ENCODE results near the gene THY1. TPM values are rescaled to one million over a fixed set of nuclear protein-coding genes. Genes with fewer than 3 reads are reported as not detected.
"Not testable (repeated sequence)": the region's sequence is repeated elsewhere in the genome, so short reads cannot be mapped to it uniquely, and the experiment has no call there.

Gene THY1
- total and polyA plus RNA-seq, 4 donors = 10.2 to 80.9 (median 15.9) TPM

GRCh38 chr11:119447664-119448242, 24.8 kb upstream of the THY1 start:
- Histone ChIP-seq H3K4me3 (ENCODE audit: low read length in 2 of 2) (no peak overlapping the region), H3K4me1 (ENCODE audit: control insufficient read depth in 1 of 2, insufficient read depth in 2 of 2, low read length in 2 of 2) (no peaks in the 10 kb centered on the region), H3K9me3 (ENCODE audit: control insufficient read depth, low read length) (no peaks in the 10 kb centered on the region), H3K27me3 (ENCODE audit: control insufficient read depth in 1 of 2, insufficient read depth in 2 of 2, low read length in 1 of 2) (no peaks in the 10 kb centered on the region), H3K27ac (ENCODE audit: low read depth in 1 of 2, low read length in 2 of 2) (no peak overlapping the region), H3K36me3 (ENCODE audit: control insufficient read depth in 1 of 2, insufficient read depth in 2 of 2, low read length in 1 of 2) (no peaks in the 10 kb centered on the region)
- DNase-seq = no peak
- ATAC-seq (ENCODE audit: low FRiP score) = no peak
- WGBS, 2 donors = 59 to 60% methylated on average over 5 of the region's 5 CpGs
- intact Hi-C loops (cut with DNase I) = no loop called here

GRCh38 chr11:119446871-119447663, 24.1 kb upstream of the THY1 start:
- Histone ChIP-seq H3K27me3 (ENCODE audit: control insufficient read depth in 1 of 2, insufficient read depth in 2 of 2, low read length in 1 of 2) (no peaks in the 10 kb centered on the region), H3K4me1 (ENCODE audit: control insufficient read depth in 1 of 2, insufficient read depth in 2 of 2, low read length in 2 of 2) (no peaks in the 10 kb centered on the region), H3K27ac (ENCODE audit: low read depth in 1 of 2, low read length in 2 of 2) (no peak overlapping the region), H3K36me3 (ENCODE audit: control insufficient read depth in 1 of 2, insufficient read depth in 2 of 2, low read length in 1 of 2) (no peaks in the 10 kb centered on the region), H3K4me3 (ENCODE audit: low read length in 2 of 2) (no peak overlapping the region), H3K9me3 (ENCODE audit: control insufficient read depth, low read length) (no peaks in the 10 kb centered on the region)
- intact Hi-C loops (cut with DNase I) = no loop called here
- ATAC-seq (ENCODE audit: low FRiP score) (no peak), DNase-seq (no peak)
- WGBS, 2 donors = 68 to 69% methylated on average over 10 of the region's 10 CpGs

DNA sequence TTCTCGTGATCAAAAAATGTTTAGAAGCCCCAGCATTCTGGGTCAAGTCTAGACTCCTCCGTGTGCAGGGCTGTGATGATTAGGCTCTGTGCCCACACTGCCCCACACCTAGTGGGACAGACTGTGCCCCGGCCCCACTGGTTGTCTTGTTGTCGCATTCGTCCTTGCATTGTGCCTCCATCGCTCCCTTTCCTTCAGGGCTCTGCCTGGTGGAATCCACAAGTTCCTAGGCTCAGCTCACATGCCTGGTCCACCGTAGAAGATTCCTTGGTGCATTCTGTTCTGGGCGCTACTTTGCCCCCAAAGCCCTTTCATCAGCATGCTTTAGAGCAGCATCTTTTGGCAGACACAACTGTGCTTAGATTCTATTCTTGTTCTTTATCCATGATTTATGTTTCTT, 23.5 kb upstream of the THY1 start:
- H3K27ac ChIP-seq (ENCODE audit: low read depth in 1 of 2, low read length in 2 of 2) = no peak overlapping the region
- intact Hi-C loops (cut with DNase I) = no loop called here
- no peaks in the 10 kb centered on the region for H3K4me1 ChIP-seq (ENCODE audit: control insufficient read depth in 1 of 2, insufficient read depth in 2 of 2, low read length in 2 of 2)
- ATAC-seq (ENCODE audit: low FRiP score) (no peak), DNase-seq (no peak)
- no peaks in the 10 kb centered on the region for H3K27me3 ChIP-seq (ENCODE audit: control insufficient read depth in 1 of 2, insufficient read depth in 2 of 2, low read length in 1 of 2)
- WGBS, 2 donors = 80 to 85% methylated on average over 8 of the region's 8 CpGs
- H3K36me3 ChIP-seq (ENCODE audit: control insufficient read depth in 1 of 2, insufficient read depth in 2 of 2, low read length in 1 of 2) = no peaks in the 10 kb centered on the region
- H3K4me3 ChIP-seq (ENCODE audit: low read length in 2 of 2) = no peak overlapping the region
- H3K9me3 ChIP-seq (ENCODE audit: control insufficient read depth, low read length) = no peaks in the 10 kb centered on the region

DNA sequence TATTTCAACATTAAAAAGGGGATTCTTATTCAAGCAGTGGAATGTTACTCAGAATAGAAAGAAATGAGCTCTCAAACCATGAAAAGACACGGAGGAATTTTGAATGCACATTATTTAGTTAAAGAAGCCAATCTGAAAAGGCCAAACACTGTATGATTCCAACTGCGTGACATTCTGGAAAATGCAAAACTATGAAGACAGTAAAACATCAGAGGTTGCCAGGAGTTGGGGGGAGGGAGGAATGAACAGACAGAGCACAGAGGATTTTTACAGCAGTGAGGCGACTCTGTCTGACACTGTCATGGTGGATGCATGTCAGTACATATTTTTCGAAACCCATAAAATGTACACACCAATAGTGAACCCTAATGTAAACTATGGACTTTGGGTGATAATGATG, 22.9 kb upstream of the THY1 start:
- no peaks in the 10 kb centered on the region for H3K36me3 ChIP-seq (ENCODE audit: control insufficient read depth in 1 of 2, insufficient read depth in 2 of 2, low read length in 1 of 2)
- no peaks in the 10 kb centered on the region for H3K4me1 ChIP-seq (ENCODE audit: control insufficient read depth in 1 of 2, insufficient read depth in 2 of 2, low read length in 2 of 2)
- intact Hi-C loops (cut with DNase I) = no loop called here
- no peaks in the 10 kb centered on the region for H3K9me3 ChIP-seq (ENCODE audit: control insufficient read depth, low read length)
- WGBS, 2 donors = 55 to 65% methylated on average over 4 of the region's 4 CpGs
- ATAC-seq (ENCODE audit: low FRiP score) (no peak), DNase-seq (no peak)
- no peak overlapping the region for H3K4me3 ChIP-seq (ENCODE audit: low read length in 2 of 2)
- no peaks in the 10 kb centered on the region for H3K27me3 ChIP-seq (ENCODE audit: control insufficient read depth in 1 of 2, insufficient read depth in 2 of 2, low read length in 1 of 2)
- no peak overlapping the region for H3K27ac ChIP-seq (ENCODE audit: low read depth in 1 of 2, low read length in 2 of 2)

- ATAC-seq (ENCODE audit: low FRiP score) (no peak), DNase-seq (no peak)
- H3K27me3 ChIP-seq (ENCODE audit: control insufficient read depth in 1 of 2, insufficient read depth in 2 of 2, low read length in 1 of 2) = no peaks in the 10 kb centered on the region
- no peaks in the 10 kb centered on the region for H3K9me3 ChIP-seq (ENCODE audit: control insufficient read depth, low read length)
- 91 to 93% methylated on average over 11 of the region's 11 CpGs for WGBS, 2 donors
- no peaks in the 10 kb centered on the region for H3K36me3 ChIP-seq (ENCODE audit: control insufficient read depth in 1 of 2, insufficient read depth in 2 of 2, low read length in 1 of 2)
- H3K4me1 ChIP-seq (ENCODE audit: control insufficient read depth in 1 of 2, insufficient read depth in 2 of 2, low read length in 2 of 2) = no peaks in the 10 kb centered on the region
- H3K4me3 ChIP-seq (ENCODE audit: low read length in 2 of 2) = no peak overlapping the region
- intact Hi-C loops (cut with DNase I) = no loop called here
- H3K27ac ChIP-seq (ENCODE audit: low read depth in 1 of 2, low read length in 2 of 2) = no peak overlapping the region
Measured at GRCh38 chr11:119445379-119445778, 22.4 kb upstream of the THY1 start.

DNA sequence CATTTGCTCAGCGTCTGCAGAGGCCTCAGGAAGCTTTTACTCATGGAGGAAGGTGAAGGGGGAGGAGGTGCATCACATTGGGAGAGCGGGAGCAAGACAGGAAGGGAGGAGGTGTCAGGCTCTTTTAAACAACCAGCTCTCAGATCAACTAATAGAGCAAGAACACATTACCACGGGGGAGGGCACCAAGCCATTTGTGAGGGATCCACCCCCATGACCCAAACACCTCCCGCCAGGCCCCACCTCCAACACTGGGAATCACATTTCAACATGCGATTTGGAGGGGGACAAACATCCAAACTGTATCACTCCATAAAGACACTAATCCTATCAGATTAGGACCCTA, 18.9 kb upstream of the THY1 start:
- no peaks in the 10 kb centered on the region for H3K36me3 ChIP-seq (ENCODE audit: control insufficient read depth in 1 of 2, insufficient read depth in 2 of 2, low read length in 1 of 2)
- H3K4me3 ChIP-seq (ENCODE audit: low read length in 2 of 2) = no peak overlapping the region
- no peaks in the 10 kb centered on the region for H3K4me1 ChIP-seq (ENCODE audit: control insufficient read depth in 1 of 2, insufficient read depth in 2 of 2, low read length in 2 of 2)
- no peak overlapping the region for H3K27ac ChIP-seq (ENCODE audit: low read depth in 1 of 2, low read length in 2 of 2)
- intact Hi-C loops (cut with DNase I) = no loop called here
- WGBS, 2 donors = 52 to 55% methylated on average over 5 of the region's 5 CpGs
- no peaks in the 10 kb centered on the region for H3K27me3 ChIP-seq (ENCODE audit: control insufficient read depth in 1 of 2, insufficient read depth in 2 of 2, low read length in 1 of 2)
- DNase-seq (no peak), ATAC-seq (ENCODE audit: low FRiP score) (no peak)
- H3K9me3 ChIP-seq (ENCODE audit: control insufficient read depth, low read length) = no peaks in the 10 kb centered on the region

- intact Hi-C loops (cut with DNase I) = no loop called here
- H3K27ac ChIP-seq (ENCODE audit: low read depth in 1 of 2, low read length in 2 of 2) = no peak overlapping the region
- no peaks in the 10 kb centered on the region for H3K9me3 ChIP-seq (ENCODE audit: control insufficient read depth, low read length)
- DNase-seq = no peak
- ATAC-seq (ENCODE audit: low FRiP score) = no peak
- H3K4me3 ChIP-seq (ENCODE audit: low read length in 2 of 2) = no peak overlapping the region
- no peaks in the 10 kb centered on the region for H3K4me1 ChIP-seq (ENCODE audit: control insufficient read depth in 1 of 2, insufficient read depth in 2 of 2, low read length in 2 of 2)
- no peaks in the 10 kb centered on the region for H3K36me3 ChIP-seq (ENCODE audit: control insufficient read depth in 1 of 2, insufficient read depth in 2 of 2, low read length in 1 of 2)
- 43 to 46% methylated on average over 5 of the region's 5 CpGs for WGBS, 2 donors
- no peaks in the 10 kb centered on the region for H3K27me3 ChIP-seq (ENCODE audit: control insufficient read depth in 1 of 2, insufficient read depth in 2 of 2, low read length in 1 of 2)
Measured at GRCh38 chr11:119438599-119438998, 15.6 kb upstream of the THY1 start.

DNA sequence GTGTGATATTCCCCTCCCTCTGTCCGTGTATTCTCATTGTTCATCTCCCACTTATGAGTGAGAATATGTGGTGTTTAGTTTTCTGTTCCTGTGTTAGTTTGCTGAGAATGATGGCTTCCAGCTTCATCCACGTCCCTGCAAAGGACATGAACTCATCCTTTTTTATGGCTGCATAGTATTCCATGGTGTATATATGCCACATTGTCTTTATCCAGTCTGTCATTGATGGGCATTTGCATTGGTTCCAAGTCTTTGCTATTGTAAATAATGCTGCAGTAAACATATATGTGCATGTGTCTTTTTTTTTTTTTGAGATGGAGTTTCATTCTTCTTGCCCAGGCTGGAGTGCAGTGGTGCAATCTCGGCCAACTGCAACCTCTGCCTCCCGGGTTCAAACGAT, 14.5 kb upstream of the THY1 start:
- DNase-seq; H3K27ac ChIP-seq (ENCODE audit: low read depth in 1 of 2, low read length in 2 of 2); H3K9me3 ChIP-seq (ENCODE audit: control insufficient read depth, low read length); H3K4me3 ChIP-seq (ENCODE audit: low read length in 2 of 2); H3K27me3 ChIP-seq (ENCODE audit: control insufficient read depth in 1 of 2, insufficient read depth in 2 of 2, low read length in 1 of 2); intact Hi-C loops (cut with DNase I); H3K36me3 ChIP-seq (ENCODE audit: control insufficient read depth in 1 of 2, insufficient read depth in 2 of 2, low read length in 1 of 2); H3K4me1 ChIP-seq (ENCODE audit: control insufficient read depth in 1 of 2, insufficient read depth in 2 of 2, low read length in 2 of 2); ATAC-seq (ENCODE audit: low FRiP score): not testable (repeated sequence)
- WGBS, 2 donors = 89 to 96% methylated on average over 5 of the region's 5 CpGs

DNA sequence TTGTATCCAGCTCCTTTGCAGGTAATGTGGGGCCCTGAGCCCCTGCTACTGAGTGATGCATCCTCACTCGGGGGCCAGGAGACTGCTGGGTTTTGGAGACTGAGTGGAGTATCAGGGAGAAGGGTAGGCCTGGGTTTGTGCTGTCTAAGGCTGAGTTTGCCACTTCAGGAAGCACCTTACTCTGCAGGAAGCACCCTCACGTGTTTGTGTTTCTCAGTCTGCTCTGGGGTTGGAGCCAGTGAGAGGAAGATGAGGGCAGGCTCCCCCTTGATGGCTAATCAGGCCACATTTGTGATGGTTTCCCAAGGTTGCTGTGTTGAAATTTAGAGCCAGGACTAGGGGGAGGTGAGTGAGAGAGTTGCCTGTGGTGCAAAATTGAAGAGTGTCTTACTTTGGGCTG, 13.7 kb upstream of the THY1 start:
- intact Hi-C loops (cut with DNase I) = no loop called here
- DNase-seq (no peak), ATAC-seq (ENCODE audit: low FRiP score) (no peak)
- no peaks in the 10 kb centered on the region for H3K4me1 ChIP-seq (ENCODE audit: control insufficient read depth in 1 of 2, insufficient read depth in 2 of 2, low read length in 2 of 2)
- no peaks in the 10 kb centered on the region for H3K9me3 ChIP-seq (ENCODE audit: control insufficient read depth, low read length)
- no peak overlapping the region for H3K27ac ChIP-seq (ENCODE audit: low read depth in 1 of 2, low read length in 2 of 2)
- H3K27me3 ChIP-seq (ENCODE audit: control insufficient read depth in 1 of 2, insufficient read depth in 2 of 2, low read length in 1 of 2) = no peaks in the 10 kb centered on the region
- 78 to 80% methylated on average over 2 of the region's 2 CpGs for WGBS, 2 donors
- no peak overlapping the region for H3K4me3 ChIP-seq (ENCODE audit: low read length in 2 of 2)
- H3K36me3 ChIP-seq (ENCODE audit: control insufficient read depth in 1 of 2, insufficient read depth in 2 of 2, low read length in 1 of 2) = no peaks in the 10 kb centered on the region

Data from aorta (tissue), 5 donors.